GM21526 (cell line): ENCODE measurements around the gene MYL7.
A peak's percentile ranks its signal among the peaks of the same experiment; 100 is the strongest.
"Not testable (repeated sequence)": the region's sequence is repeated elsewhere in the genome, so short reads cannot be mapped to it uniquely, and the experiment has no call there.

Experiments
- ATAC-seq: cut with Tn5 transposase; IDR thresholded peaks from one replicate; pipeline ENCODE4 v1.9.1; 2021; ENCODE audit warnings: moderate library complexity; ENCODE audit not compliant: unreplicated experiment, low FRiP score

The MYL7 gene

GRCh38 chr7:44172803-44173424, 31.8 kb upstream of the MYL7 start:
- ATAC-seq: no peak

GRCh38 chr7:44172352-44172751, 31.2 kb upstream of the MYL7 start:
- no peak for ATAC-seq

- ATAC-seq: not testable (repeated sequence)
Measured at GRCh38 chr7:44171901-44172300, 30.8 kb upstream of the MYL7 start.

GRCh38 chr7:44167920-44168319, 26.8 kb upstream of the MYL7 start:
- ATAC-seq: peak; percentile 49

GRCh38 chr7:44163591-44163990, 22.5 kb upstream of the MYL7 start:
- no peak for ATAC-seq

- ATAC-seq: no peak
Measured at GRCh38 chr7:44162785-44163395, 21.8 kb upstream of the MYL7 start.

GRCh38 chr7:44162179-44162578, 21.0 kb upstream of the MYL7 start:
- no peak for ATAC-seq

- ATAC-seq: no peak
Measured at GRCh38 chr7:44161371-44161770, 20.2 kb upstream of the MYL7 start.

- no peak for ATAC-seq
Measured at GRCh38 chr7:44159824-44160630, 18.9 kb upstream of the MYL7 start.

GRCh38 chr7:44158873-44159631, 17.9 kb upstream of the MYL7 start:
- no peak for ATAC-seq

GRCh38 chr7:44158096-44158872, 17.2 kb upstream of the MYL7 start:
- ATAC-seq: no peak

GRCh38 chr7:44157116-44158080, 16.3 kb upstream of the MYL7 start:
- no peak for ATAC-seq

- ATAC-seq: no peak
Measured at GRCh38 chr7:44156453-44157010, 15.4 kb upstream of the MYL7 start.

GRCh38 chr7:44155191-44156185, 14.4 kb upstream of the MYL7 start:
- no peak for ATAC-seq

- no peak for ATAC-seq
Measured at GRCh38 chr7:44154703-44155102, 13.6 kb upstream of the MYL7 start.

- ATAC-seq: no peak
Measured at GRCh38 chr7:44153948-44154335, 12.8 kb upstream of the MYL7 start.
